NCI-H2227 (cell line): ENCODE measurements around the gene TRAPPC3.

Source experiments
- DNase-seq: peaks from one replicate; lab custom pipeline; 2025; ENCODE audit not compliant: unreplicated experiment; lab: John Stamatoyannopoulos, UW

TRAPPC3 gene

DNA sequence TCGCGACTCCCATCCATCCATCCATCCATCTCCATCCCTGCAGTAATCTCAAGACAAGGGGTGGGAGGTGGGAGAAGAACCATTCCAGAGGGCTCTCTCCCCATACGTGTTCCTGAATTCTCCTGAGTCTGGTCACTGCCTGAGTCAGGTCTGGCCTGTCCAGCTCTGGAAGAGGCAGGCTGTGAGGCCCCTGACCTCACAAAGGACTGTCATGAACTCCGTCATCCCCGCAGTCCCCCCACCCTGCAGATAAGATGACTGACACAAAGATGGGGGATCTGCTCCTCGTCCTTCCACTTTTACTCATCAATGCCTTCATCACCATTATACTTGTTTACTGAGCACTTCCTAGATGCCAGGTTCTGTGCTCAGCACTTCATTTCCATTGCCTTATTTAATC, 5.0 kb upstream of the TRAPPC3 start:
- no peak for DNase-seq

DNA sequence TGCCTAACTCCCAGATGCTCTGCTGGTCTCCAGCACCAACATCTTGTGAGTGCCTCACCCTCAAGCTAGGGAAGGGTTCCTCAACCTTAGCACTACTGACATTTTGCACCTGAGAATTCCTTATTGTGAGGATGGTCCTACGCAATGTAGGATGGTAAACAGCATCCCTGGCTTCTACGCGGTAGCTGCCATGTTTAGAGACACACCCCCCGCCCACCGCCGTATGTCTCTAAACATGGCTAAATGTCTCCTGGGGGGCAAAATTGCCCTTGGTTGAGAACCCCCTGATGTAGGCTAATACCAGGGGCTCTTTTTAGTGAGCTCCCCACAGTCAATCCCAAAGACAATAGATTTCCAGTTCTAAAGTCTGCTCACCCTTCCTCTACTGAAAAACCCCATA, 4.2 kb upstream of the TRAPPC3 start:
- no peak for DNase-seq

GRCh38 chr1:36151845-36152203, 2.5 kb upstream of the TRAPPC3 start:
- no peak for DNase-seq

- DNase-seq, result no peak
Observed at GRCh38 chr1:36151134-36151844, 2.0 kb upstream of the TRAPPC3 start.

DNA sequence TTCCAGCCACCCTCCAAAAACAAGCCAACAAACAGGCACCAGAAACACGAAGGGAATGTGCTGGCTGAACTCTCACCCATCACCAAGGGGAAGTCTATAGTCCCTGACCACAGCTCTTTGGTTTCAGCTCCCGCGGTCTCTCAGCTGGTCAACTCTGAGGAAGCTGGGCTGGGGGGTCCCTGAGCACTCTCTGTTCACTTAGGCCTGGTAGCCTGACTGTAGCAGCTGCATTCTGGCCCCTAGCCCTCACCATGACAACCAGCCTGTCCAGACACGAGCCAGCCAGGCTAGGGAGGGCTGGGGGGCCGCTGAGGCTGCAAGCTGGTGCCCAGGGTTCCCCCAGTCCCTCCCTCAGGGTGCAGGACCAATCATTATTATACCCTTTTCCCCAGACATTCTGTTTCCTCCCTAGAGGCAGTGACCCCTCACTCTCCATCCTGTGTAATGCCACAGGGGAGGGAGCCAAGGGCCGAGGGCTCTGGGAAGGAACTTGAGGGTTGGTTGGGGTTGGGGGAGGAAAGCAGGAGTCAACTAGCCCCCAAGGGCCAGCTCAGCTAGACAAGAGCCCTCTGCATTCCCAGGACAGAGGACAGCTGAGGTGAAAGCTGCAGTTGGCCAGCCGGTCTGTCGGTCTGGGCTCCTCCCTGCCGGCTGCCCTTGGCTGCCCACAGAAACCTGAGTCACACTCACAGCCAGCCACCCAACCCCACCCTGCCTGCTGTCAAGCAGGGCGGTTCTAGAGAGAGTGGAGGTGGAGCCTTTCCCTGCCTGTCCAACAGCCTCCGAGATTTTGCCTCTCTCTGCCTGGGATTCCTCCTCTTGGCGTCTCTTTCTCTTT, 1.2 kb upstream of the TRAPPC3 start:
- DNase-seq, result peak; percentile 87

GRCh38 chr1:36149973-36150295, 648 bp upstream of the TRAPPC3 start:
- DNase-seq, result no peak

GRCh38 chr1:36148821-36149236, 457 bp downstream of the TRAPPC3 start:
- no peak for DNase-seq

DNA sequence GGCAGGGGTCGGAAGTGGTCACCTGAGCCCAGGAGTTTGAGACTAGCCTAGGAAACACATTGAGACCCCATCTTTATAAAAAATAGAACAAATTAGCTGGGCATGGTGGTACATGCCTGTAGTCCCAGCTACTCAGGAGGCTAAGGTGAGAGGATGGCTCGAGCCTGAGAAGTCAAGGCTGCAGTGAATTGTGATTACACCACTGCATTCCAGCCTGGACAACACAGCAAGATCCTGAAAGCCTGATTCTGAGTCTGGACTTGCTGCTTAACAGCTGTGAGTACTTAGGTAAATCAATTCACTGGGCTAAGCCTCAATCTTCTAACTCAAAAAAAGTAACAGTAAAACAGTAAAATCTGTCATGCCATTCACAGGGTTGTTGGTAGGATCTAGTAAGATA, 4.9 kb downstream of the TRAPPC3 start:
- no peak for DNase-seq

GRCh38 chr1:36143424-36143823, 5.9 kb downstream of the TRAPPC3 start:
- no peak for DNase-seq

- DNase-seq, result no peak
Observed at GRCh38 chr1:36142121-36142520, 7.2 kb downstream of the TRAPPC3 start.

- DNase-seq, result no peak
Observed at GRCh38 chr1:36139521-36139920, 9.8 kb downstream of the TRAPPC3 start.

- DNase-seq, result no peak
Observed at GRCh38 chr1:36137776-36138175, 11.5 kb downstream of the TRAPPC3 start.

GRCh38 chr1:36137226-36137625, 12.1 kb downstream of the TRAPPC3 start:
- DNase-seq, result no peak

DNA sequence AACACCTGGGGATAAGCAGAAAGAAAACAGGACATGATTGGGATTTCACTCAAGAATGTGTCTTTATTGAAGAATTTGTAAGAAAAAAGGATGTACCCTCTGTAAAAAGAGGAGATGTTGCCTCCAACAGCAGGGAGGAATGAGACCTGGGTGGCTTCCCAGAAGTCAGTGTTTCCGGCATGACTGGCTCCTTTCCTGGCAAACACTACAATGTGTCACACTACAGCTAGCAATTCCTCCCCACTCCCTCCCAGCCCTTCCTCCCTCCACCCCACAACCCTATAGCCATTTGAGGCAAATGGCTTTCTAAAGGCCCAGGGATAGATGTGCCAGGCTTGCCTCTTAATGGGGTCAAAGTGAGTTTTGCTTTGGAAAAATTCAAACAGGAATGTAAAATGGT, 12.8 kb downstream of the TRAPPC3 start:
- no peak for DNase-seq

DNA sequence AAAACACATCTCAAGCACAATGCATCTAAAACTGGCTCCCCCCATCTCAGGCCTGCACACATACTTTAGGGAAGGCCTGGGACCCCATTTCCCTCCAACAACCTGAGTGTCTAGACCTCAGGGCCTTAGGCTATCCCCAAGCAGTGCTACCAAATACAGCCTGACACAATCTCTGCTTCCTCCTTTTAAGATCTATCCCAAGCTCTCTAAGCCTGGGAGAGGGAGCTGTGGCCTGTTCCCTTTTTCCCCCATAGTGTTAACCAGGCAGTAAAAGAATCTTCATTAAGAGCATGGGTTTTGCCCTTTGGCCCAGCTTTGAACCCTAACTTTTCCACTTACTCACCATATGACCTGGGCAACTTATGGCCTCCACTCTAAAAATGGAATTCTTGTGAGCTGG, 13.5 kb downstream of the TRAPPC3 start:
- no peak for DNase-seq

- DNase-seq, result no peak
Observed at GRCh38 chr1:36135330-36135667, 14.0 kb downstream of the TRAPPC3 start.

GRCh38 chr1:36134505-36135329, 14.6 kb downstream of the TRAPPC3 start:
- peak; percentile 63 for DNase-seq

DNA sequence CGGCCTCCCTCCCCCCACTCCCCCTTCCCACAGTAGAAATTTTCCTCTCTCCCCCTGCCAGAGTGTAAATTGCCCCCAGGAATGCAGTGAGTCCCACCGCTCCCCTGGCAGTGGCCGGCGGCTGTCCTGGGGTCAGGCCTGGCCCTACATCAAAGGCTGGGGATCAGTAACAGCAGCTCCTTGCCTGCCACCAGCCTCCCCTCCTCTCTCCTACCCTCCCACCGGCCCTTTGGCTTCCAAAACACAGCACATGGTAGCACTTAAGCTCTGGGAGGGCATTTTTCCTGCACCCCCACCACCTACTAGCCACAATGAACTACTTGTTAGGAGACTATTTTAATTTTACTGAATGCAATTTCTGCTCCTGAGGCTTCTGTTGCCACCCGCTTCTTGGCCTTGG, 15.3 kb downstream of the TRAPPC3 start:
- no peak for DNase-seq

DNA sequence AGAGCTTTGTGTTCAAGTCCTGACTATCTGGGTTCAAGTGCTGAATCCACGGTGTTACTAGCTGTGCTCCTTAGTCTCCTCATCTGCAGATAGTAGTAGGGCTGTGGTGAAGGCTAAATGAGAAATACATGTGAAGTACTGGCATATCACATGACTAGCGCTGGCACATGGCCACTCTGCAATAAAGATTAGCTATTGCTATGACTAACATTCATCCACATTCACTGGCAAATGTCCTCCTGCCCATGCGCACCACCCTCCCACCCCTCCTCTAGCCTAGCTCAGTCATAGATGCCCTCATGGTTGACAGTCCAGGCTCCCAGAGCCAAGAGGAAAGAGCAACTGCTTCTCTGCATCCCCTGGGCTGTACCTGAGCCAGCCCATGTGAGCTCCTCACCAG, 15.8 kb downstream of the TRAPPC3 start:
- no peak for DNase-seq

- DNase-seq, result no peak
Observed at GRCh38 chr1:36132029-36132428, 17.3 kb downstream of the TRAPPC3 start.

- DNase-seq, result no peak
Observed at GRCh38 chr1:36128905-36129206, 20.4 kb downstream of the TRAPPC3 start.
